Breast epithelium (tissue), 3 donors: ENCODE measurements around the gene TP63.

ENCODE experiments used
- POLR2A ChIP-seq: fragments of 450-650 bp; IDR thresholded peaks from one replicate; pipeline ENCODE4 v1.6.1; 2016; ENCODE audit warnings: antibody characterized with exemption, mild to moderate bottlenecking, moderate library complexity
- TF ChIP-seq, protein P1 (sequence below), 3 donors: fragments of 450-650 bp; IDR thresholded peaks; one replicate each; pipeline ENCODE4 v1.5.1; 2016 to 2017; ENCODE audit warnings: antibody characterized with exemption in 3 of 3, mild to moderate bottlenecking in 3 of 3, moderate library complexity in 3 of 3

GRCh38 chr3:189836795-189837194 is 205.6 kb downstream of the TP63 start:
- TF ChIP-seq, protein P1, sequence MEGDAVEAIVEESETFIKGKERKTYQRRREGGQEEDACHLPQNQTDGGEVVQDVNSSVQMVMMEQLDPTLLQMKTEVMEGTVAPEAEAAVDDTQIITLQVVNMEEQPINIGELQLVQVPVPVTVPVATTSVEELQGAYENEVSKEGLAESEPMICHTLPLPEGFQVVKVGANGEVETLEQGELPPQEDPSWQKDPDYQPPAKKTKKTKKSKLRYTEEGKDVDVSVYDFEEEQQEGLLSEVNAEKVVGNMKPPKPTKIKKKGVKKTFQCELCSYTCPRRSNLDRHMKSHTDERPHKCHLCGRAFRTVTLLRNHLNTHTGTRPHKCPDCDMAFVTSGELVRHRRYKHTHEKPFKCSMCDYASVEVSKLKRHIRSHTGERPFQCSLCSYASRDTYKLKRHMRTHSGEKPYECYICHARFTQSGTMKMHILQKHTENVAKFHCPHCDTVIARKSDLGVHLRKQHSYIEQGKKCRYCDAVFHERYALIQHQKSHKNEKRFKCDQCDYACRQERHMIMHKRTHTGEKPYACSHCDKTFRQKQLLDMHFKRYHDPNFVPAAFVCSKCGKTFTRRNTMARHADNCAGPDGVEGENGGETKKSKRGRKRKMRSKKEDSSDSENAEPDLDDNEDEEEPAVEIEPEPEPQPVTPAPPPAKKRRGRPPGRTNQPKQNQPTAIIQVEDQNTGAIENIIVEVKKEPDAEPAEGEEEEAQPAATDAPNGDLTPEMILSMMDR (IDR thresholded peaks at IDR 0.05), result no peak
- no peak for TF ChIP-seq POLR2A
